Lower leg skin (tissue), 4 donors: ENCODE data around the gene ZNF324. TPM values are rescaled to one million over a fixed set of nuclear protein-coding genes. Genes with fewer than 3 reads are reported as not detected.

Experiments used
- DNase-seq, 2 donors: peaks; one replicate each; pipeline ENCODE4 v3.0.0-alpha.2; 2019; ENCODE audit warnings: low spot score in 2 of 2
- H3K4me3 ChIP-seq: fragments of 200-600 bp; sonication (generic); 2 replicates; pipeline ENCODE4 v1.5.1; 2017; ENCODE audit warnings: mild to moderate bottlenecking, low read depth; ENCODE audit not compliant: poor library complexity, severe bottlenecking
- CTCF ChIP-seq, 3 donors: fragments of 450-650 bp; IDR thresholded peaks; one replicate each; pipeline ENCODE4 v1.5.1; 2016; ENCODE audit warnings: antibody characterized with exemption in 3 of 3, mild to moderate bottlenecking in 3 of 3, moderate library complexity in 2 of 3
- POLR2A ChIP-seq, 2 donors: fragments of 450-650 bp; IDR thresholded peaks; one replicate each; pipeline ENCODE4 v1.6.1; 2016 to 2017; ENCODE audit warnings: antibody characterized with exemption in 2 of 2, mild to moderate bottlenecking in 1 of 2, moderate library complexity in 1 of 2
- WGBS, 2 donors: methylation state at CpG; one replicate each; pipeline ENCODE4 v1.1.5; 2018; 5-methylcytosine and 5-hydroxymethylcytosine counted together
- intact Hi-C: fragments of 100-400 bp; cut with DNase I; formaldehyde crosslinking; loops from one replicate; pipeline ENCODE4 v1.15.0; 2023; ENCODE audit warnings: low total_unique reads
- total RNA-seq, 4 donors: library from RNA; depleted of rRNA; stranded (reverse); fragments of >200 nt; gene quantifications; one replicate each; pipeline ENCODE4 v1.1.0, GENCODE V29; 2016

Gene ZNF324
- 10 to 100 TPM; 23.3 to 32.0 (median 29.4) TPM for total RNA-seq

- peak; percentile 98 to 100 for DNase-seq
- H3K4me3 ChIP-seq = peak within 1 kb of the TSS; percentile 89
- TF ChIP-seq POLR2A (IDR thresholded peaks at IDR 0.05) (no peak), CTCF (IDR thresholded peaks at IDR 0.05) (no peak)
- 0% methylated on average over 35 to 46 of the region's 92 CpGs for WGBS, 2 donors
- intact Hi-C loops = no loop called here
Observed at GRCh38 chr19:58466760-58467589, at the start of gene ZNF324. TSS of gene ZNF324 (plus strand) at chr19:58467080. CDS start at chr19:58469186, 2,106 bp downstream.

GRCh38 chr19:58428617-58429016, 38.3 kb upstream of the ZNF324 start:
- intact Hi-C loops = no loop called here
- 69 to 77% methylated on average over 1 of the region's 1 CpG for WGBS, 2 donors
- no peak overlapping the region for H3K4me3 ChIP-seq
- no peak for DNase-seq
- TF ChIP-seq CTCF (IDR thresholded peaks at IDR 0.05) (no peak), POLR2A (IDR thresholded peaks at IDR 0.05) (no peak)

GRCh38 chr19:58429745-58430144, 37.1 kb upstream of the ZNF324 start:
- intact Hi-C loops = no loop called here
- H3K4me3 ChIP-seq = no peak overlapping the region
- DNase-seq = no peak
- TF ChIP-seq POLR2A (IDR thresholded peaks at IDR 0.05) (no peak), CTCF (IDR thresholded peaks at IDR 0.05) (no peak)

GRCh38 chr19:58434217-58434616, 32.7 kb upstream of the ZNF324 start:
- H3K4me3 ChIP-seq = no peak overlapping the region
- no peak for DNase-seq
- intact Hi-C loops = no loop called here
- WGBS, 2 donors = 100% methylated on average over 2 of the region's 2 CpGs
- no peak for TF ChIP-seq CTCF (IDR thresholded peaks at IDR 0.05)
- no peak for TF ChIP-seq POLR2A (IDR thresholded peaks at IDR 0.05)

- DNase-seq = peak; percentile 99
- WGBS, 2 donors = 12% methylated on average over 30 to 59 of the region's 59 CpGs
- TF ChIP-seq CTCF (IDR thresholded peaks at IDR 0.05) (no peak), POLR2A (IDR thresholded peaks at IDR 0.05) (no peak)
- peak within 1 kb of the TSS; percentile 49 for H3K4me3 ChIP-seq
- intact Hi-C loops = no loop called here
Observed at GRCh38 chr19:58439576-58440554, 27.0 kb upstream of the ZNF324 start, which contains the start of gene ZNF132. TSS of gene ZNF132 (minus strand) at chr19:58440153. CDS start at chr19:58439821, 332 bp downstream.
